SK-N-SH (cell line): ENCODE measurements around the gene SVBP.

Experiments
- CHD2 ChIP-seq: fragments of 150-350 bp; IDR thresholded peaks from 2 replicates; pipeline ENCODE4 v1.6.1; 2018; ENCODE audit warnings: low read length; ENCODE audit not compliant: partially characterized antibody
- EP300 ChIP-seq, 2 experiments: IDR thresholded peaks; 2 replicates each; pipeline versions ENCODE4 v1.4.0 to v1.6.1; 2012; ENCODE audit warnings: borderline replicate concordance in 1 of 2, low read depth in 1 of 2, low read length in 1 of 2
- TEAD4 ChIP-seq: IDR thresholded peaks from 2 replicates; pipeline ENCODE4 v1.4.0; 2012; ENCODE audit warnings: mild to moderate bottlenecking, borderline replicate concordance; ENCODE audit not compliant: insufficient read depth

DNA sequence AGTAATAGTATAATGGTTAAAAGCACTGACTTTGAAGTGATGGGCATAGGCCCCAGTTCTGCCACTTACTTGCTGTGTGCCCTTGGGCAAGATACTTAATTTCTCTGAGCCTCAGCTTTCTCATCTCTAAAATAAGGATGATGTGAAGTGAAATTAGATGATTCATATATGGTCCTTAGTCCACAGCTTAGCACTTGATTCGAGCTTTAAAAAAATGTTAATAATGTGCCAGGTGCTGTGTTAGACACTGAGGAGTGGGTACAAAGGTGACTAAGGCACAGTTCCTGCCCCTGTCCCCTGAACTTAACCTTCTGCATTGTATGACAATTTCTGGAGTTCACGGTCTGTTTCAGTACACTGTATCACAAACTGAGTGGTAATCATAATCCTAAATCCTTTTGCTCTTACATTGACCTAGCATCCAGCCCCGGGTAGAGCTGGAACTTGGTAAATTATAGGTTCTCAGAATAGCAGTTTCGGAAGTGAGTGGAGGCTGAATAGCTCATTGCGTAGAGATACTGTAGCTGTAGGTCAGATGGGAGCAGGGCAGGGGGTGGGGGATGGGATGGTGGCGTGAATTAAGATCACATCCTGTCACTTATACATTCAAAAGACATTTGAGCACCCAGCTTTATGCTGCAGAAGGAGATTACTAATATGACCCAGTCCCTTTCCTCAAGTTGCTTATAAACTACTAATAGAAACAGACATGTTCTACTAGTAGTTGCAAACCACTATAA lies 30.7 kb upstream of the SVBP start:
- no peak for TF ChIP-seq TEAD4
- no peak for TF ChIP-seq CHD2
- TF ChIP-seq EP300 (IDR thresholded peaks at IDR 0.05; ENCODE audit: borderline replicate concordance in 1 of 2, low read depth in 1 of 2, low read length in 1 of 2) = no peak
